Activated effector memory CD4-positive, alpha-beta T cell treated with anti-CD3 and anti-CD28 coated beads, Interleukin-2, amount 50 U/mL, for 16 hours (primary cell): Measurements from ENCODE around the gene MED9.

ENCODE experiments used
- DNase-seq: peaks from one replicate; pipeline ENCODE4 v3.0.0-alpha.2; 2020

Gene MED9

DNA sequence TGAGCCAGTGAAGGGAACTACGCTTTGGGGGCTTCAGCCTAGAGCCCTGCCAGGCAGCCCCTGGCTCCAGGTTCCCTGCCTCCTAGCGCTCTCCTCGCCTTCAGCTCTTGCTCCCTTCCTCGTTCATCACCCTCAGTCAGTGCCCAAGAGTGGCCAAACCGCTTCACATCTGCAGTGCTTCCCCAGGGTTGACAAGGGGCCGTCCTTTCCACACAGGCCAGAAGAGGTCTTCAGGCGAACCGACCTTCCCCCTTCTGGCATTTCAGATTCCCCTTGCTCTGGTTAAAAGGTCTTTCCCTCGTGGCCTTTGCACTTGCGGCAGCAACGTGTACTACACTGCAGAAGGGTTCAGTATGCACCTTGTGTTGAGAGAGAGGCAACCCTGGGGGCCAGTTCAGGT is 15.3 kb downstream of the MED9 start:
- no peak for DNase-seq

DNA sequence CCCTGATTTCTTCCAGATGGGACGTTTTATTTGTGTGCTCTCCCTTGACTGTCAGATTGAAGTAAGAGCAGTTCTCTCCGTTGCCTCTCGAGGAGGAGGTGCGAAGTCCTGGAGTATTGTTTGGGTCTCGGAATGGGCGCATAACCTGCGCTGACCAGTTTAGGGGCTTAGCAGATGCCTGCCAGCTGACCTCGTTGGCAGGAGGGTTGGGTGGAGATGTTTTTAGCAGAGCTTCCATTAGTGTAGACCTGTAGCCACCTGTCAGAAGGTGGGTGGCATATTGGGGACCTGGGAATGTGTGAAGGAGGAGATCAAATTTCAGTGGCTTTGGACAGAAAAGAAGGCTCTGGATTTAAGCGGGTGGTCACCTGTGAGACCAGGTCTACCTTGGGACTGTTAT is 15.8 kb downstream of the MED9 start:
- DNase-seq: no peak

DNA sequence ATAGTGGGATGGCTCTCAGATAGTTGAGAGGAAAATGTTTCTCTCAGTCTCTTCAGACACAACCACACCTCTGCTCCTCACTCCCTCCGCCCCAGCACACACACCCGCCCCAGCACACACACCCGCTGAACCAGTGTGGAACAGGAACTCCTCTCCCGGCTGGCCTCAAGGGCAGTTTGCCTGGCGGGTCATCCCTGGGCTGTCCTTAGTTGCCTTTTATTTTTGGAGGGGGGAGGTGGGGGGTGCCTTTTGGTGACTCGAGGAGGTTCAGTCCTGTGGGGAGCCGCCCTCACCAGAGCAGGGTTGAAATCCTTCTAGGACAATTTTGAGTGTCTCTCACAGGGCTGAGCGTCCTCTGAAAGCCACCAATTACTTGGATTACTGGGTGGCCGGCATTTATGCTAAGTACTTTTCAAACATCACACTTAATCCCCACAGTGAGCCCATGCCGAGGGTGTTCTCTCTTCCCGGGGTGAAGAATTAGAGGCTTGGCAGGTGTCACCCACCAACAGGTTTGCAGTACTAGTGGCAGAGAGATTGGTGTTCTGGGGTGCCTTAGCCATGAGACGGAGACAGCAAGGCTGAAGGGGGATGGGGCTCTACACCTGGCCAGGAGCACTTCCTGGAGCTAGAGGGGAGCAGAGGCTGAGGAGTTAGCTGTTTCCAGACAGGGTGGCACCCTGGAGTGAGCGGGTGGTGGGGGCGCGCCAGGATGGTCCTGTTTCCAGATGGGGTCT is 16.6 kb downstream of the MED9 start:
- peak; percentile 57 for DNase-seq

DNA sequence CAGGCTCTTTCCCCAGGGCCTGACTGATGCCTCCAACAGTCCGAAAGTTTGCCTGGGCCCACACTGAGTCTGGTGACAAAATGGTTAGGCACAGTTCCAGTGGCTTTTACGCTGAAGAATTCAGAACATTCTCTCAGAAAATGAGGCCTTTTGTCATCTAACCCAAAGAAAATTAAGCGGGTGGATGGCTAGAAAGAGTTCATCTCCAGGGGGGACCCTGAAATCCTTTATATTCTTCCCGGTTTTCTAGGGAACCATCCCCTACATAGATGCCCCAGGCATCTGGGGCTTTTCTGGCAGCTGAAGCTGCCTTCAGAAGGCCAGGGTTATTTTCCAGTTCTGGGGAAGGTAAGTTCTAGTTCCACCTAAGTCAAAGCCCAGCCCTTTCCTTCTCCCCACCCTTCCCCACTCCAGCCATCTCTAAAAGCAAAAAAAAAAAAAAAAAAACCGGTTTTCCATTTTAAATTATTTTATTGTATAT is 17.2 kb downstream of the MED9 start:
- no peak for DNase-seq

DNA sequence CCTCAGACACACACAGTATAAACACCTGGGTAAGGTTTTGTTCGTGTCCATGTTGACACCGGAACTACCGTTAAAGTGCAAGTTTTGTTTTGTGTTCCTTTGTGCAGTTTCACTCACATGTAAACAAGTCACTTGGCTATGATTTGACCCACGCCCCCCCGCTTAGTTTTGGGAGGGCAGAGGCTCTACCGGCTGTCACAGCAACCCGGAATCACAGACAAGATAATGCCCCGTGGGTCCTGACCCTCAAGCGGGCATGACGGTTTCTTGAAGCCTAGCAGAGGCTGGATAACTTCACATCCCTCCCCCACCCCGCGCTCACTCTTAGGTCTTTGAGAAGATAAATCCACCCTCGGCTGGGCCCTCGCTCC is 17.7 kb downstream of the MED9 start:
- DNase-seq: peak; percentile 59

DNA sequence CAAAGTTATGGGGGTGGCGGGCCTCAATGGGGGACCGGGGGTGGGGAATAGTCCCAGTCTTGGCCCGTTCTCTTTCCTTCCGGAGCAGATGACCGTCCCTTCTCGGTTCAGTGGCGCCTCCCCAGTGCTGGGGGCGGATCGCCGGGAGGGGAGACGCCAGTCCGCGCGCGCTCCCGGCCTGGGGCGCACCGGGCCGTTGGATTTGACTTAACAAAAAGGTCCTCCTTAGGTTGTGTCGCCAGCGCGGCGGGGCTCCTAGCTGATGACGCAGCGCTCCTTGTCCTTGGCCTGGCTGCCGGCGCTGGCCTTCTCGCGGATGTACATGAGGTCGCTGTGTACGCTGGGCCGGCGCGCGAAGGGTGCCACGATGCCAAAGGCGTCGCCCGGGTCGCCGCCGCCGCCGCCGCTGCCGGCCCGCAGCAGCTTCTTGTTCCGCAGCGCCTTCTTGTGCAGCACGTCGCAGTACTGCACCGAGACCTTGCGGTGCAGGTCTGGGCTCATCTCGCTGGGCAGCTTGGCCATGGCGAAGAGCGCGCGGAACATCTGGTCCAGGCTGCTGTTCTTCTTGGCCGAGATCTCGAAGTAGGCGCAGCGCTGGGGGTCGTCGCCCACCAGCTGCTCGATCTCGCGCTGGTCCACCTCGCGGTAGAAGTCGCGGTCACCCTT is 18.2 kb downstream of the MED9 start:
- DNase-seq: peak; percentile 66

DNA sequence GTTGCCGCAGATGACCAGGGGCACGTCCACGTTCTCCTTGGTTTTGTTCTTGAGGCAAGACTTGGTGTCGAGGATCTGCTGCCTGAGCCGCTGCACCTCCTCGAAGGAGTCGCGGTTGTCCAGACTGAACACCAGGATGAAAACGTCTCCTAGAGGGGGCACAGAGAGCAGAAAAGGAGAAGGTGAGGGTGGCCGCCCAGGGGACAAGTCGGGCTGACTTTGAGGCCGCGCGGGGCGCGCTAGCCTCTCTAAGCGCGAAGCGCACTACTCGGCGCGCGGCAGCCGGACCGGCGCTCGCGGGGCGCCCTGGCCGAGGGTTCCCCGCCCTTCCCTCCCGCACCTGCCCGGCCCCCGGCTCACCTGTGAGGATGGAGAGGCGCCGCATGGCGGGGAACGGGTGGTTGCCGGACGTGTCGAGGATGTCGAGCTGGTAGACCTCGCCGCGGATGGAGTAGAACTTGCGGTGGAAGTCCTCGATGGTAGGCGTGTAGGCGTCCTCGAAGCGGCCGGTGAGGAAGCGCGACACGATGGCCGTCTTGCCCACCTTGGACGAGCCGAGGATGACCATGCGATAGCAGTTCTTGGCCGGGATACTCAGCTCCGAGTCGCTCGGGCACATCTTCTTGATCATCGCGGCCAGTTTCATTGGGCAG is 18.9 kb downstream of the MED9 start:
- peak; percentile 73 for DNase-seq

DNA sequence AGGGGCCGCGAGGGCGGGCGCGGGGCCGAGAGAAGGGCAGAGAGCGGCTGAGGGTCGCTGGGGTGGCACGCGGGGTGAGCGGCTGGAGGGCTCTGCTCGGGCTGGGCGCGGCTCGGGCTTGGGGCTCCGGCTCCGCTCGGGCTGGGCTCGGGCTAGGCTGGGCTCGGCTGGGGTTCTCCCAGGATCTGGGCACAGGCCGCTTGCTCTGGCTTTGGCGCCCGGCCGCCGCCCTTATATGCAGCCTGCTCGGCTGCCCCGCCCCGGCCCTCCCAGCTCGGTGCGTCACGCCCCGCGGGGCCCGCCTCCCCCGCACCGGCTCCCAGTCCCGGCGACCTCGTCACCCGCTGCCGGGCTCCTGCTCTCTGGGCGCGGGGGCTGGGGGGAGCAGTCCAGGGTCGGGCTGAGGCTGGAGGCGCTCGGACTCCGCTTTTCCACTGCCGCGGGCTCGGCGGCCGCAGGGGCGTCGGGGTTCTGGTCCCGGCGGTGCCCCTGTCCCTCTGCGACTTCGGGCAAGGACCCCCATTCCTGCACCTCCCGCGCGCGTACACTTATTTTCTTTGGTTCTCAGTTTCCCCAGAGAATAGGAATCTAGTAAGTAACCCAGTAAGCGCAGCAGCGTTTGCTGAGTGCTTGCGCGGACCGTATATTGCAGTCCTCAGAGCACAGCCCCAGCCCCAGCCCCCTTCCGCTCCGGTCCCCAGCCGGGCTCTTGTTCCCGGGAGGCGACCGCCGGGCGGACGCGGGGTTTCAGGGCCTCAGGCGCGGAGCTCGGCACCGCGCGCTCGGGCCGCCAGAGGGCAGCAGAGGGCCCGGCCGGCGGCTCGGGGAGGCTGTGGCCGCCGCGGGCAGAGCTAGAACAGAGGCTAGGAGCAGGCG is 19.6 kb downstream of the MED9 start, which contains the start of gene RASD1:
RASD1 (minus strand) TSS at position 207 of the 876 bp plus-strand sequence. CDS start 214 bp downstream, outside the sequence.
- peak; percentile 93 for DNase-seq

DNA sequence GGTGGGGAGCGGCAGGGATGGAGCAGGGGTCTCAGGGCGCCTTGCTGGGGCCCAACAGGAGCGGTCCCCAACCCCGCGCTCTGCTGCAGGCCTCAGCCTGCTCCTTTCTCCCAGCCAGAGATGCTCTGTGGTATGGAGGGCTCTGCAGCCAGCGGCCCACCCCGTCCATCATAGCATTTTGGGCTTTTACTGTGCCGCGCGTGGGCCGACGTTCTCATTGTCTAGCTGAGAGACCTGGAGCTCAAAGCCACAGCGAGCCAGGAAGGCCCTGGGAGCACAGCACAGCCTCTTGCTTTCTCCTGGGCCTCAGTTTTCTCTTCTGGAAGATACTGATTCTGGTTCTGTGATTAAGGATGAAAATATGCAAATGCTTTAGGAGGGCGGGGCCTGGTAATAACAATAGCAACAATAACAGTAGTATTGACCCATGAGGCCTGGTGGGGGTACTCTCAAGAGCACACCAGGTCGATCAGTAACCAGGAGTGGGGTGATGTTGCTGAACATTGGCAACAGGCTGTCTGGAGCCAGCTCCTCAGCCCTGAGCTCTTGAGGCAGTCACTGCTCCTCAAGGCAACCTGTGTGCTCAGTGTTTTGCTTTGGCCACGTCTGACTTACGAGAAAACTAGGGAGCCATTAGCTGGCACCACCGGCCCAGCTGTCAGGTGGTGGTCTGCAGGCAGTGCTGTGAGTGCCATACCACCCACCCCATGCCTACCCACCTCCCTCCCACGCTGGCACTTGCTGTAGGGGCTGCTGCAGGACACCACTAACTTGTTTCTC is 20.5 kb downstream of the MED9 start:
- DNase-seq: no peak

DNA sequence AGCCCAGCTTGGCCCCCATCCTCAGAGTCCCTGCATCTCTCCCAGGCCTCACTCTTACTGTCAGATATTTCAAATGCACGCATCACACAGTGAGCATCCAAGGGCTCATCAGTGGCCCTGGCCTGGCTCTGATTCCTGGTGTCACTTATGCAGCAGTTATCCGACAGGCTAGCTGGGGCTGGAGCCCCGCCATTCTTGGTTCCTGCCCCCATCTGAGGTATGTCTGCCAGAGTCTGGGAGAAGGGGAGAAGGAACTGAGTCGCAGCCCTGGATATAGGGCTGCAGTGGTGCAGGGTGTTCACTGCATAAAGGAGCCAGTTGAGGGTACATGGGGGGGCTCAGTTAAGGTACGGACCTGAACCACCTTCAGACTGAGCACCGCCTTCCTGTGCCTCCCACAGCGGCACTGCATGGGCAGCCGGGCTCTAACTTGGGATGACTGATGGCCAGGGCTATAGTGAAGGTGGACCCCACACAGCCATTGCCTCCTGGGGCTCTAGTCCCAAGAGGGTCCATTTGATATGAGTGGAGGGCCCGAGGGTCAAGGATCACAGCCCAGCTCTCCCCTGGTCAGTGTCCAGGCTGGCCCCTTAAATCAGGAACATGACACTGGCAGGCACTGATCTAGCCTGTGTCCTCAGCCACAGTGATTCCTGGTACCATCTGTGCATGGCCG is 21.2 kb downstream of the MED9 start:
- no peak for DNase-seq

DNA sequence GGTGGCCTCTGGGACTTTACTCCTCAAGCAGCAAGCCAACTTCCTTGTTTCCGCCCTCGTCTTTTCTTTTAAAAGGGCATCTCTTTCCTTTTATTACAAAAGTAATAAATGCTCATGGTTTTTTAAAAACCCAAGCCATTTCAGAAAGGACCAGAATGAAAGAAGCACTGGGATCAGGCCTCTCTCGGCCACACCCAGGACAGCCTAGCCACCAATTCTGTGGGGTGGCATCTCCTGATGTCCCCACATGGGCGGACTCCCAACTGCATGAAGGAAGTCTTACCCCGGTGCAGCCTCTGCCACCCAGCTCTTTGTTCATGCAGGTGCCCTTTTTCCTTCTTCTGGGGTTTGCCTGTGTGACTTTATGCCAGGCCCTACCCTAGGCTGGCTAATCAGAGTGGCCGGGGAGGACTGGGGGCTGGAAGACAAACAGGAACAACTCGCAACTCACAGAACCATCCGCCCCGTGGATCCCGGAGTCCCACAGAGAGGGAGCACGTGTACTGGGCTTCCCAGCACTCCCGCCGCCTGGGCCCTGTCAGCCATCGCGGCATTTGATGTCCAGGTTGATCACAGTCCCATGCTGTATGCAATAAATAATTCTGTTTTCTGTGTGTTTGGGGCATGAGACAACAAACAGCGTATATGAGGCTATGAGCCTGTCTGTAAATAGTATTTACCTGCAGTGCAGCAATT is 22.0 kb downstream of the MED9 start:
- no peak for DNase-seq

DNA sequence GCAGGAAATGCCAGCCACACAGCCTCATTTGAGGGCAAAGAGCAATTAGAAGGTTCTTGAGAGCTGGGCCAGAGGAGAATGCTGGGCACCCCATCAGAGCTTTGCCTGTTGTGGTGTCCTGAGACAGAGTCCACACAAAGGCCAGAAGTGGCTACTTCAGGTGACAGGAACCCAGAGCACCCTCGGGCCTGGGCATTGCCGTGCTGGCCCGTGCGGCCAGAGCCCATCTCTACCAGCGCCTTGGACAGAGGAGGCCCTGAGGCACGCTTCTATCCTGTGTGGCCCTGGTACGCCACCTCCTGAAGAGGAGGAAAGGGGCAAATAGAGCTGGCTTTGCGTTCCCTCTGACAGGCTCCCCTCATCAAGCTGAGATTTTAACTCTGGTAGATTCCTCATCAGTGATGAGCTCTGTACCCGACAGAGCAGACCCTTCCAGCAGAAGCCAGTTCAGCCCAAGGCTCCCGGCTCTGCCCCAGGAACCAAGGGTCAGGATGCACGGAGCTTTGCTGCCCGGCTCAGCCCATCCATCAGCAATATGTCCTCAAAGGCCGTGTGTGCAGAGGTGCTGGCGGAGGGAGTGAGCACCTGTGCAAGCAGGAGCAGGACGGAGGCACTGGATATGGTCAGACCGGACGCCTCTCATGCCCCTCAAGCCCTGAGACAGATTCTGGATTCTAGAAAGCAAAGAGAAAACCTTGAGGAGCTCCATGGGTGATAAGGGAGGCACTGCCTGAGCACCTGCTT is 22.8 kb downstream of the MED9 start:
- DNase-seq: no peak

DNA sequence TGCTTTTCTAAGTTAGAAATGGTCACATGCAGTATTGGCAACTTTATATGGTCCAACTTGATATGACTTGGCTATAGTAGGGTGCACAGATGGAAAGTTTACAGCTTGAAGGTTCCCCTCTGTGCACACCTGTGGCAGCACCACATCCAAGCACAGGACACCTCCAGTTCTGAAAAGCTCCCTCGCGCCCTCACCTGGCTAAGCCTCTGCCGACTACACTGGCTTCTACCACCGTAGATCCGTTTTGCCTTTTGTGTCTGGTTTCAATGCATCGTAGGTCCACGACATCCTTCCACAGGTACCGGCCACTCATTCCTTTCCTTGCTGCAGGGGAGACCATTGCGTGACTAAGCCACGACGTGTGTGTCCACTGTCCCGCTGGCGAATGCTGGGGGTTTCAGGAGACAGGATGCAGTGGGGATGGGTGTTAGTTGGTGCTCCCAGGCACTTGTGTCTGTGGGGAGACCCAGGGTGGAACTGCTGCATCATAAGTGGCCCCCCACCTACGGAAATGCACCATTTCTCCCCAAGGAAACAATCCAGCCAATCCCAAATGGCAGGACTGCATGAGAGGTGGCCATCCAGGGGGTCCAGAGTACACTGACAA is 24.3 kb downstream of the MED9 start:
- no peak for DNase-seq

DNA sequence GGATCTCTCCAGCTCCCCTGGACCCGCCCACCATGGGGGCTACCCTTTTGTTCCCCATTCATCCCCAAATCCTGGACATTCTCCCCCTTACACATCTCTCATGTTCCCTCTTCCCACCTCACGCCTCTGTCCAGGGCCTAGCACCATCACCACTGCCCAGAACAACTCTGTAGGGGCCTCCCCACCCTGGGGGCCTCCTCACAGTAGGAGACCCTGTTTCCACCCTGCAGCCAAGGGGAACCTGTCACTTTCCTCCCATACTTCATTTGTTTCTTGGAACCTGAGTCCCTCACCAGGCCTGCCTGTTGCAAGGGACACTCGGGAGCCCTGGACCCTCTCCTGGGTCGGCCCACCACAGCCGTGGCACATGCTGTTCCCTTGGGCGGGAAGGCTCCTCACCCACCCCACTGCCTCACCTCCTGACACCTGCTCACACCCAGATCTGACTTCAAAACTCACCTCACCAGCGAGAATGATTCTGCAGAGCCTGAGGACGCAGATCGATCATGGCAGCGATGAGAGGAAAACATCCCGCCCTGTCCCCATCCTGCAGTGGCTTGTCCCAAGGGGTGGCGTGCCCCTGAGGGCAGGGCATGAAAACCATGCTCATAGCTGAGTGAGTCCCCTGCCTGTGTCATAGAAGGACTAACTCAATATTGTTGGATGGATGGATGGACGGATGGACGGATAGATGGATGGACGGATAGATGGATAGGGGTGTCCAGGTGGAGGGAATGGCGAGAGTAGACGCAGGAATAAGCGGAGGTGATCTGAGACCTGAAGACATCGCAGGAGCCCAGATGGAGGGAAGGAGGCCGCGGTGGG is 26.2 kb downstream of the MED9 start:
- no peak for DNase-seq

DNA sequence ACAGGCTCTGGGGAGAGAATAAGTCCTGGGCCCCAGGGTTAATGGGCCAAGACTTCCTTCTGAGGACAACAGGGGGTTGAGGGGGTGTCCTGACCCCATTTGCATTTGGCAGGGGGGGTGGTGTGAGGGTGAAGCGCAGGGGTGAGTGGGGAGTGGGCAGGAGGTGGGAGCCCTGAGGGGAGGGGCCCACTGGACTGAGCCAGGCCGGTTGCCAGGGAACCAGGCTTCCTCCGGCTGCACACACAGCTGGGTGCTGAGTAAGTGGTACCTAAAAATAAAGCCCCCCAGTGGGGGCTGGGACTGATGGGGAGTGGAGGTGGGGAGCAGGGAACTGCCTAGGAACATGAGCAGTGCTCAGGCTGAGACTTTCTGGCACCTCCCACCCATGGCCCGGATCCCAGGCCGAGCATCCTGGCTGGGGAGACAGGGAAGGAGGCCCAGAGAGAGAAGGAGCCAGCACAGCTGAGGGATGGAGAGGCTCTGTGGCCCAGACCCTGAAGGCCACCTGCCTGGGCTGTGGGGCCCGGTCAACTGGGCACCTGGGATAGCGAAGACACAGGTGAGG is 26.8 kb downstream of the MED9 start:
- DNase-seq: no peak

DNA sequence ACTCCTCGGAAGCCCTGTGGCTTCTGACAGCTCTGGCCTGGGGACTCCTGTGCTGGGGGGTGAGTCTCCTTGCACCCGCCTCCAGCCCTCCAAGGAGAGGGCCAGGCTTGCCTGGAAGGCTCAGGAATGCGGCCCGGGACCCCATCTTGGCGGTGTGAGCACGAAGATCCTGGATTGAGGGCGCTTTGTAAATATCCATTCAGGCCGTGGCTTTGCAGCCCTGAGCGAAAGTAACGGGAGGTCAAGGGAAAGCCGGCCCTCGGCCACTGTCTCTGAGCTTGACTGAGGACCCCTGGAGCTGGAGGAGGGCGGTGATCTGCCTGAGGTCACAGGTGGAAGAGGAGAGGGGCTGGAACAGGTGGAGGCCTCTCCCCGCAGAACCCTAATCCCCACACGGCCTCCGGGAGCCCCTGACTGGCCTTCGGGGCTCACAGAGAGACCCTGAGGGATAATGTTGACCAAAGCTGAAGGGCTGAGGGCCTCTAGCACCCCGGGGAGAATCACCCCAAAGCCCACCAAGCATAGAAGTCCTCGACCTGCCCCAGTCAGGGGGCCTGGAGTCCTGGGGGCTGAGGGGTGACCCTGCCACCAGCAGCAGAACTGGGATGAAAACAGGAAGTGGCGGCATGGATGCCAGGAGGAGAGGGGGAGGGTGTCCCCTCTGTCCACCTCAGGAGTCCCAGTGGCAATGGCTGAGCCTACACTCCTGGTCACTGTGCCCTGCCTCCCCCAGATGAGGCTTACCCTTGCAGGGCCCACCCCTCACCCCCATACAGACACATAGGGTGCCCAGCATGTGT is 27.7 kb downstream of the MED9 start:
- DNase-seq: no peak

DNA sequence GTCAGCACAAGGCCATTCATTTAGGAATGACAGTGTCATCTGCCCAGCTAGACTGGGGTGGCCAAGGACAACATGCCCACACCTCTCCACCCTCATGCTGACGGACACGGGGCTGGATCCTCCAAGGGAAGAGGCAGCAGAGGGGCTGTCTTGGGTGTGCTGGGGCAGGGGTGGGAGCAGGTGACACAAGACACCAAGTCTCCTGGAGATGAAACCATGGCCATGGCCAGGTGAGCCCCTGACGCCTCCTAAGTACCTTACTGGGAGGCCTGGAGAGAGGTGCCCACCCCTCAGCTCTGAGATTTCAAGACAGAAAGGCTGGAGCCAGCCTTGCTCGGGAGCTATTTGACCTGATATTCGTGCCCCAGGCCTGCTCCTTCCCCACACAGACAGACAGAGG is 28.4 kb downstream of the MED9 start:
- no peak for DNase-seq
